BLaER1 treated with 17β-estradiol and CSF1 and Interleukin-3, amounts not matched to agents 10 nM and 100 nM (cell line): ENCODE results near the gene FBXW4.
"Not testable (repeated sequence)": the region's sequence is repeated elsewhere in the genome, so short reads cannot be mapped to it uniquely, and the experiment has no call there.

Experiments used
- H3K27ac ChIP-seq, 11 experiments: shearing (Covaris generic); formaldehyde crosslinking; 2 replicates each; pipeline ENCODE4 v1.8.1; 2022
- H3K27me3 ChIP-seq, 11 experiments: shearing (Covaris generic); formaldehyde crosslinking; 2 replicates each; pipeline ENCODE4 v1.8.1; 2022
- H3K36me3 ChIP-seq, 11 experiments: shearing (Covaris generic); formaldehyde crosslinking; 2 replicates each; pipeline ENCODE4 v1.8.1; 2022
- H3K4me1 ChIP-seq, 10 experiments: shearing (Covaris generic); formaldehyde crosslinking; 2 replicates each; pipeline ENCODE4 v1.8.1; 2022
- H3K4me2 ChIP-seq, 11 experiments: shearing (Covaris generic); formaldehyde crosslinking; 2 replicates each; pipeline ENCODE4 v1.8.1; 2022
- H3K4me3 ChIP-seq, 10 experiments: shearing (Covaris generic); formaldehyde crosslinking; 2 replicates each; pipeline ENCODE4 v1.8.1; 2022
- H3K9ac ChIP-seq, 11 experiments: shearing (Covaris generic); formaldehyde crosslinking; 2 replicates each; pipeline ENCODE4 v1.8.1; 2022
- H3K9me3 ChIP-seq, 11 experiments: shearing (Covaris generic); formaldehyde crosslinking; replicated peaks in 1 of 11; 2 replicates each; pipeline ENCODE4 v1.8.1; 2022
- H4K20me1 ChIP-seq, 11 experiments: shearing (Covaris generic); formaldehyde crosslinking; 2 replicates each; pipeline ENCODE4 v1.8.1; 2022
- Cebpa-rat ChIP-seq, 11 experiments: shearing (Covaris generic); IDR thresholded peaks; 2 replicates each; pipeline ENCODE4 v1.8.1; 2022

FBXW4 gene

DNA sequence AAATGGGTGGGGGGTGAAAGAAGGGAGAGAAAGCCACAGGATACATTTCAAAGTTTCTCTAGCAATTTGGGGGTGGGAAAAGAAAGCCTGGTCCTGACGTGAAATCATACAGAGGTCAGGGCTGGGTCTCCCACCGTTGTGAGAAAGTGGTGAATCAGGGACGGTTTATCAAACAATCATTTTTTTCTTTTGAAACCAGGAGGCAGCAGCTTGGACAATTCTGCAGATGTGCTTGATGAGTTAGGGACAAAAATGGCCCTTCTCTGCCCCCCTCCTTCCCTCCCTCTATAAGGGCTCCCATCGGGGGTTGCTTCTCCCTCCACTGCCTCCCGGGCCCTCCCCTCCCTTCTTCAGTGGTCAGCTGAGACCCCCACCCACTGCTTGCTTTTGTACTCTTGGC, 43.6 kb downstream of the FBXW4 start:
- H3K4me3 ChIP-seq, result no peak overlapping the region
- no peak overlapping the region for H3K4me2 ChIP-seq
- TF ChIP-seq Cebpa-rat (IDR thresholded peaks at IDR 0.05), result no peak
- H3K36me3 ChIP-seq, result peaks cover 74 to 96% (median 91%) of the 10 kb centered on the region in 11 experiments
- H3K9me3 ChIP-seq, result no peaks in the 10 kb centered on the region
- H4K20me1 ChIP-seq, result peaks cover 0 to 40% (median 8%) of the 10 kb centered on the region in 11 experiments; a peak in 12 of 22 replicates
- H3K9ac ChIP-seq, result no peak overlapping the region
- H3K27ac ChIP-seq, result no peak overlapping the region
- no peaks in the 10 kb centered on the region for H3K27me3 ChIP-seq
- no peaks in the 10 kb centered on the region for H3K4me1 ChIP-seq

DNA sequence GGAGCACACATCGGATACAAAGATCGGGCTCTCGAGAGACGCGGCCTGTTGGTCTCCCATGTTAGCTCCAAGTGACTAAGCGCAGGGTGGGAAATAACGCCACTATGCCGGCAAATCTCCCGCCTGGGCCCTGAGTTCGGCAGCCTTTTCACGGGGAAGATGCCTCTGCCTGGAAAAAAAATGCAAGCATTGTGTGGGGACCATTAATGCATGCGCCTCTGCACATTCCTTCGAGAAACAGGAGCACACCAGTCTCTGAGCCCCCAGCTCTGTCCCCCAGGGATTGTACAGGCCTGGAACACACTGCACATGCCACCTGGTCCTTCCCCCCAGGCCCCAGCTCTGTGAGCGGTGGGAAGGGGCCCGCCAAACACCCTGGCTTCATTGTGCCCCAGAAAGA, 44.1 kb downstream of the FBXW4 start:
- no peak overlapping the region for H3K27ac ChIP-seq
- peaks cover 74 to 96% (median 91%) of the 10 kb centered on the region in 11 experiments for H3K36me3 ChIP-seq
- no peak for TF ChIP-seq Cebpa-rat (IDR thresholded peaks at IDR 0.05)
- H3K4me1 ChIP-seq, result no peaks in the 10 kb centered on the region
- no peaks in the 10 kb centered on the region for H3K27me3 ChIP-seq
- H3K4me2 ChIP-seq, result no peak overlapping the region
- H4K20me1 ChIP-seq, result peaks cover 0 to 44% (median 8%) of the 10 kb centered on the region in 11 experiments; a peak in 11 of 22 replicates
- H3K9ac ChIP-seq, result no peak overlapping the region
- H3K9me3 ChIP-seq, result no peaks in the 10 kb centered on the region
- H3K4me3 ChIP-seq, result no peak overlapping the region

DNA sequence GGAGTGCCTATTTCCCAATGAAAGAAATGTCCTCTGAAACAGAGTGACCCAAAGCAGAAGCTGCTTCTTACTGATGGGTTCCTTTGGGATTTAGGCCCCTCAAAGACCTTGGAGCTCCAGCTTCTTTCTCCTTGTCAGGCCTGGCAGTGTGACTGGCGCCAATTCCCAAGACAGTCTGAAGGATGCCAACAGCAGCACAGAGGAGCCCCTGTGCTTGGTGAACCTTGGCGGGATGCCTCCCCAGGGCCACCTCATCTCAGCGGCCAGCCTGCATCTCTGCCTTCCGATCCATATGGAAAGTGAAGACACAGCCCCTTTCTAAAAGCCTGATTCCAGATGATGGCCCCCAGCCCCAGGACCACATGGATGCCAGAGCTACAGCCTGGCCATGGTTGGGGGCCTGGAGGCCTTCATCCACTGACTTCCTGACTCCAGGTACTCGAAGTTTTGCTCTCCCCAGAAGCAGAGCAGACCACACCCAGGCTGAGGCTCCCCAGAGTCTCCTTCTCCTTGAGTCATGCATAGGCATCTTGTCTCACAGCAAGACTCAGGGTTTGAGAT, 45.4 kb downstream of the FBXW4 start:
- Histone ChIP-seq H4K20me1 (peaks cover 0 to 46% (median 15%) of the 10 kb centered on the region in 11 experiments; a peak in 13 of 22 replicates), H3K4me2 (no peak overlapping the region), H3K36me3 (peaks cover 72 to 96% (median 91%) of the 10 kb centered on the region in 11 experiments), H3K9me3 (no peaks in the 10 kb centered on the region), H3K27ac (no peak overlapping the region), H3K4me3 (no peak overlapping the region), H3K27me3 (no peaks in the 10 kb centered on the region), H3K9ac (no peak overlapping the region), H3K4me1 (no peaks in the 10 kb centered on the region)
- no peak for TF ChIP-seq Cebpa-rat (IDR thresholded peaks at IDR 0.05)

DNA sequence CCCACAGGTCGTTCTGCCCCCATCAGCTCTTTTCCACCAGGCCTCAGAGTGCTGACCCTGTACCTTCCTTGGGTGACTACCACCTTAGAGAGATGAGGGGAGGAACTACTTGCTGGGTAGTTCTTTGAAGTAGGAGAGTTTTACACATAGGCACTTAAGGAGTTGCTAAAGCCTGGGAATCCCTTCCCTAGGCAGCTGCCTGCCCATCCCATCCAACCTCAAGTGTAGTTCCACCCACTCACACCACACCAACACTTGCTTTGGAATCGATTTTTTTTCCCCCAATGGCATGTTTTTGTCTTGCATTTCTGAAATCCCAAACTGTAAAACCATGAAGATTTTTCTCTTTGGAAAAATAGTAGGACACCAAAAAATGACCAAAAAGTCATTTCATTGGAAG, 47.7 kb downstream of the FBXW4 start:
- Histone ChIP-seq H3K4me3 (no peak overlapping the region), H3K4me1 (no peaks in the 10 kb centered on the region), H3K9ac (no peak overlapping the region), H3K27me3 (no peaks in the 10 kb centered on the region), H4K20me1 (peaks cover 3 to 55% (median 26%) of the 10 kb centered on the region in 11 experiments; a peak in 17 of 22 replicates), H3K4me2 (no peak overlapping the region), H3K9me3 (no peaks in the 10 kb centered on the region), H3K36me3 (peaks cover 70 to 100% (median 96%) of the 10 kb centered on the region in 11 experiments), H3K27ac (no peak overlapping the region)
- TF ChIP-seq Cebpa-rat (IDR thresholded peaks at IDR 0.05), result no peak

DNA sequence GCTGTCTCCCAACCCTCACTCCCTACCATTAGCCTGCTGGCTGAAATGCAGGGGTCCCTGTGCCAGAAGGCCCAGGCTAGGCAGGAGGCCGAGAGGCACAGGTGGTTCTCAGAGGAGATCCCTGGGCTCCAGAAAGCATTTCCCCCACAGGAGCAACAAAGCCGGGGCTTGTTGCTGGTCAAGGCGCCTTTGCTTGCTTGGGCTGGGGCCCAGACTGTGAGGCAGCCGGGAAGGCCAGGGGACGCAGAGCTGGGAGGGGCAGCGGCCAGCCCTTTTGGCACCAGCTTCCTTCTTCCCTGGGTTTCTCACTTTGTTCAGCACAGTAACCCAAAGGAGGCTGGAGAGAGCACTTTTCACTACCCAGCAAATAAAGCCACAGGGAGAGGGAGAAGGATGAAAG, 48.6 kb downstream of the FBXW4 start:
- H3K9me3 ChIP-seq, result no peaks in the 10 kb centered on the region
- no peak overlapping the region for H3K9ac ChIP-seq
- H4K20me1 ChIP-seq, result peaks cover 3 to 56% (median 27%) of the 10 kb centered on the region in 11 experiments; a peak in 17 of 22 replicates
- no peaks in the 10 kb centered on the region for H3K27me3 ChIP-seq
- no peak overlapping the region for H3K4me3 ChIP-seq
- no peaks in the 10 kb centered on the region for H3K4me1 ChIP-seq
- no peak overlapping the region for H3K4me2 ChIP-seq
- TF ChIP-seq Cebpa-rat (IDR thresholded peaks at IDR 0.05), result no peak
- H3K36me3 ChIP-seq, result peaks cover 61 to 100% (median 89%) of the 10 kb centered on the region in 11 experiments
- no peak overlapping the region for H3K27ac ChIP-seq

DNA sequence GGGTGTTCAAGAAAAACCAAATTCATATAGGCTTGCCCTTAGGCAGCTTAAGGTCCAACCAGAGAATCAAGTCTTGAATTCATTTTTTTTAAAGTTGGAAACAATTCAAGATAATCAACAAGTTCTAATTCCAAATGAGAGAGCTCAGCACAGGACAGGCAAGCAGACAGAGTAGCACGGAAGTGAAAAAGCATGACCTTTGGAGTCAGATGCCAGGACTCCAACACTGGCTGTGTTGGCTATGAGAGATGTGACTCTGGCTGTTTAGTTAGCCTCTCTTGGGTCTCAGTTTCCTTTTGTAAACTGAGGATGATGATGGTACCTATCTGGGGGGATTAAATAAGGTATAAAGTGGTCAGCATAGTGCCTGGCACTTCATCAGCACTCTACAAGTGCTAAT, 49.3 kb downstream of the FBXW4 start:
- Histone ChIP-seq H3K4me3 (no peak overlapping the region), H3K4me1 (no peaks in the 10 kb centered on the region), H3K9me3 (no peaks in the 10 kb centered on the region), H3K9ac (no peak overlapping the region), H4K20me1 (peaks cover 3 to 52% (median 27%) of the 10 kb centered on the region in 11 experiments; a peak in 17 of 22 replicates), H3K27ac (no peak overlapping the region), H3K4me2 (no peak overlapping the region), H3K36me3 (peaks cover 59 to 93% (median 83%) of the 10 kb centered on the region in 11 experiments), H3K27me3 (no peaks in the 10 kb centered on the region)
- no peak for TF ChIP-seq Cebpa-rat (IDR thresholded peaks at IDR 0.05)

DNA sequence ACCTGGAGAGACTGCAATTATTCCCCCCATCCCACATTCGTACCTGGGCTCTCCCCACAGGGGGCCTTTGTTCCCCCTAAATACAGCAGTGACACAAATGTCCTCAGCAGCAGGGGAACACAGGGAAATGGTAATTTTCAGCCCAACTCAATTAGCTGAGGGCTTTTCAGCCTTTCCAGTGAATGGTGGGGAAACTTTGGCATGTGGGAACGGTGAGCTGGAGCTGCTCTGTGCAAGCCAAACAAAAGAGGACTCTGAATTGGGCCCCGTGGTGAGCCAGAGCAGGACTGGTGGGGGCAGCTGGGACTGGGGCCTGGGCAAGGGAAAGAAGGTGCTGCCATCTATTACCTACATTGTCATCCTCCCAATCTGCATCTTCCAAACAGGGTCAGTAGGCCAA, 51.0 kb downstream of the FBXW4 start:
- no peak for TF ChIP-seq Cebpa-rat (IDR thresholded peaks at IDR 0.05)
- H4K20me1 ChIP-seq, result peaks cover 6 to 50% (median 33%) of the 10 kb centered on the region in 11 experiments; a peak in 17 of 22 replicates
- H3K9me3 ChIP-seq, result no peaks in the 10 kb centered on the region
- no peak overlapping the region for H3K4me3 ChIP-seq
- H3K9ac ChIP-seq, result no peak overlapping the region
- no peak overlapping the region for H3K4me2 ChIP-seq
- H3K27me3 ChIP-seq, result no peaks in the 10 kb centered on the region
- H3K27ac ChIP-seq, result no peak overlapping the region
- peaks cover 59 to 93% (median 83%) of the 10 kb centered on the region in 11 experiments for H3K36me3 ChIP-seq
- no peaks in the 10 kb centered on the region for H3K4me1 ChIP-seq

DNA sequence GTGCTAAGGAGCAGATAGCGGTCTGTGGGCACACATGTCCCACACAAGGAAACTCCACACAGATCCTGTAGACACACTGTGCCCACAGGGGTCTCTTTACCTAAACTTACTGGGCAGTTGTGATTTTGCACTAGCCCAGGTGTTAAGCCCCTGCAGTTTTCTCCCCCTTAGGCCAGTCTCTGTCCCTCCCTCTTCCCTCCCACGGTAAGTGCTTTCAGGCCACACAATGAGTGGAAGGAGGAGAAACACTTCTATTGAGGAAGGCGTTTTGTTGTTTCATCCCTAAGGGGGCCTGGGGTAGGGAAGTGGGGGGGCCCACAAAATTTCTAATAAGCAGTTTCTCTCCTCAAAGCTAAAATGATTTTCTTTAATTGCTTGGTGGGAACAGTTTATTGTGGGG, 51.4 kb downstream of the FBXW4 start:
- Histone ChIP-seq H4K20me1 (peaks cover 6 to 55% (median 33%) of the 10 kb centered on the region in 11 experiments; a peak in 17 of 22 replicates), H3K9ac (no peak overlapping the region), H3K27me3 (no peaks in the 10 kb centered on the region), H3K27ac (no peak overlapping the region), H3K4me2 (no peak overlapping the region), H3K36me3 (peaks cover 59 to 93% (median 83%) of the 10 kb centered on the region in 11 experiments), H3K9me3 (no peaks in the 10 kb centered on the region), H3K4me3 (no peak overlapping the region), H3K4me1 (no peaks in the 10 kb centered on the region)
- TF ChIP-seq Cebpa-rat (IDR thresholded peaks at IDR 0.05), result no peak

DNA sequence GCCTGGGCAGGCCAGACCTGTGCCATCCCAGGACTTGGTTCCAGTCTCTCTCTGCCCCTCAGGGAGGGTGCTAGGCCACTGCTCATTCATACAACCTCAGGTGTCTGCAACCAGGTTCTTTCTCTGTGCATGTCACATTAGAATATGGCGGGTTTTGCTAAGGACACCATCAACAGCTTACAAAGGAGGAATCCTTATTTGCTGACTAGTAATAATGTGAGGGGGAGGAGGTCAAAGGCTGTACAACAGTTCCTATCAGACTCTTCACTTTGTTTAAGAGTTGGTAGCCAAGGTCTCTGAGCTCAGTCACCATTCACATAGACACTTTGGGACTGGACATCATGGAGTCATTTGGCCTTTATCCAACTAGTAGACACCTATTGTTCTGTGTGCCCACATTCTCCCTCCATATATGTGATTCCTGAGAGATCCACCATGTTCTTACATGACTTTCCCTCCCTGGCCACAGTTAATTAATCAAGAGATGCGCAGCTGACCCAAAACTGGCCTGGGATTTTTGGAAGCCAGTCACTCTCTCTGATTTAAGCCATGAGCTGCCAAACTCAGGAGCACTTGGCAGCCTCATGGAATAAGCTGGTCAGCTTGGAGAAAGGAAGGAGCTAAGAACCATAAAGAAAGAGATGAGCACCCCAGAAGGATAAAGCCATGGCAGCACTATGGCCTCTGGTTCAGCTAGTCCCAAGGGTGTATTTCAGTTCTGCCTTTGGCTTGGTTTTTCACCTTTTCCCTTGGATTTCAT, 55.6 kb downstream of the FBXW4 start:
- Histone ChIP-seq H4K20me1 (peaks cover 0 to 34% (median 18%) of the 10 kb centered on the region in 11 experiments; a peak in 14 of 22 replicates), H3K27me3 (no peaks in the 10 kb centered on the region), H3K36me3 (peaks cover 56 to 93% (median 68%) of the 10 kb centered on the region in 11 experiments), H3K4me3 (no peak overlapping the region), H3K4me2 (no peak overlapping the region), H3K9ac (no peak overlapping the region), H3K9me3 (no peaks in the 10 kb centered on the region), H3K27ac (no peak overlapping the region), H3K4me1 (no peaks in the 10 kb centered on the region)
- TF ChIP-seq Cebpa-rat (IDR thresholded peaks at IDR 0.05), result no peak

DNA sequence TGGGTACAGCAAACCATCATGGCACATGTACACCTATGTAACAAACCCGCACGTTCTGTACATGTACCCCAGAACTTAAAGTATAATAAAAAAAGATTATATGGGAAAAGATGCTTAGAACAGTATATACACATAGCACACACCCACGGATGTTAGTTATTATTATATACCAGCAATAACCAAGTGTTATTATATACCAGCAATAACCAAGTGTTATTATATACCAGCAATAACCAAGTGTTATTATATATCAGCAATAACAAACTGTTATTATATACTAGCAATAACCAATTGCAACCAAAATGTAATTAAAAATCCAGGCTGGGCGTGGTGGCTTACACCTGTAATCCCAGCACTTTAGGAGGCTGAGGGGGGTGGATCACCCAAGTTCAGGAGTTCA, 61.5 kb downstream of the FBXW4 start:
- H3K27me3 ChIP-seq, H3K4me1 ChIP-seq, H3K9ac ChIP-seq, H3K9me3 ChIP-seq, H3K4me3 ChIP-seq, H3K27ac ChIP-seq, H3K4me2 ChIP-seq: not testable (repeated sequence)
- Histone ChIP-seq H3K36me3 (peaks cover 50 to 89% (median 66%) of the 10 kb centered on the region in 11 experiments), H4K20me1 (peaks cover 3 to 41% (median 22%) of the 10 kb centered on the region in 11 experiments; a peak in 16 of 22 replicates)
